Erythroblast (primary cell): Measurements from ENCODE around the gene LRMDA.

Experiments
- DNase-seq, 2 experiments: peaks; one replicate each; lab custom pipeline; 2025; lab: John Stamatoyannopoulos, UW
- GATA1 ChIP-seq: IDR thresholded peaks from 2 replicates; pipeline ENCODE4 v1.6.1; 2011; ENCODE audit warnings: low read depth, mild to moderate bottlenecking, control low read depth, low read length, moderate library complexity
- POLR2A ChIP-seq: IDR thresholded peaks from 2 replicates; pipeline ENCODE4 v1.6.1; 2011; ENCODE audit warnings: mild to moderate bottlenecking, low read length

LRMDA gene

DNA sequence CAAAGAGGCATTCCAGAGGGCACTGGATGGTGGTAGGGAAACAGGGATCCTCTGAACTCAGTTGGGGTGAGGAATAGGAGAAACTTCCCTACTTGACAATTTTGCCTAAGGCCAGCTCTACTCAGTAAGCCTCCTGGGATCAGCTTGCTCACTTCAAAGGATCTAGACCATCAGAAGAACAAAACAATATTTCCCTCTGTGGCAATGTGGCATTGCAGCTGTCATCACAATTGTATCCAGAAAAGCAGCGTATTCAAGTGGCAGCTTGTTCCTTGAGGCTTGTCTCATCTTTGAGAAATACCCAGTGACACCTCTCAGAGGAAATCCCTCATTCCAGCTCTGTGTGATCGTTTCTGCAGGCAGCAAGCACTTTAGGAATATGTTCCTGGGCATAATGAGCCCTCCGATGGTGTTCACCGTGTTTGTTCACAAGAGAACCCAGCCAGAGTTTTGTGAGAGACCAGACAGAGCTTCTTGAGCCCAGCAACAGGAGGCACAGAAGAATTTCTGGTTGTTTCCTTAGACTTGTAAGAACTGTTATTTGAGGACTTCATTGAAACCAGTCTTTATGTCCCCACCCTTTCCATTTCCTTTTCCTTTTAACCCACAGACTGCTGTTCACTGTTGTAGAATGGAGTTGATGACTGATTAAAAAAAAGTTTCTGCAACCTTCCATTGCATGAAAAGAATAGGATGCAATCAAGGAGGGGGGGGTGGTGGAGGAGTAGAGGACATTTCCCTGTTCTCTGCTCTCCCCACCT, 747.3 kb downstream of the LRMDA start:
- no peak for DNase-seq
- TF ChIP-seq POLR2A (no peak), GATA1 (no peak)

DNA sequence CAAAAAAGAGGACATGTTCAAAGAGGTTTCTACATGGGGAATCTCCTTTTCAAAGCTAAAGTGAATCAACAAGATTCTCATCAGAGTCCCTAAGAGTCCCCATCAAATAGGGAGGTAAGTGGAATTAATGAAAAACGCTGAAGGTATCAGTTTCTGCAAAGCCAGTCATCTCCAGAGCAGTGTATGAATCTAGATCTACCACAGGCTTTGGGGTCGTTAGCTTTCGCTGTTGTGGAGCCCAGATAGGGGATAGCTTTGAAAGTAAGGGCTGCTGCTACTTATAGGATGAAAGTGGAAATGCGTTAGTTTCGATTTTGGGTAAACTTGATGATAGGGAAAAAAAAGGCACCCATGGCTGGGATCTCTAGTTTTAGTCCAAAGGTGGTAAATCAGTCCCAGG, 748.4 kb downstream of the LRMDA start:
- no peak for TF ChIP-seq POLR2A
- TF ChIP-seq GATA1, result no peak

DNA sequence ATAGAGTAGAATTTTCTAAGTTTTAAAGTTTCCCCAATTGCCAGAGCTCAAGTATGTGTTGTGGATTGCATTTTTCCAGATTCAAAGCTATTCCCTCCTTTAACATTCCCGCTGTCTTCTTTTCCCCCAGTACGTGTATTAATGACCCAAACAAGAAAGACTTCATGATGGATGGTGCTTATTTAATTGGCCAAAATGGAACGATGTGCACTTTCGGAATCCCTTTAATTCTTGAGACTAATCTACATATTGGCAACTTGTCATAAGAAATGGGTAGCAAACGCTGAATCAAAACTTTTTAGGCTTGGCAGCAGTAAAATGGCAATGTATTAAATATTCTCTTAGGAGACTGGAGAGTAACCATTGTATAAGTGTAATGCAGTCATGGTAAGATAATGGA, 753.2 kb downstream of the LRMDA start:
- no peak for DNase-seq
- TF ChIP-seq POLR2A (no peak), GATA1 (no peak)

More for the DNA sequence above, 748.4 kb downstream of the LRMDA start:
- DNase-seq, result no peak

DNA sequence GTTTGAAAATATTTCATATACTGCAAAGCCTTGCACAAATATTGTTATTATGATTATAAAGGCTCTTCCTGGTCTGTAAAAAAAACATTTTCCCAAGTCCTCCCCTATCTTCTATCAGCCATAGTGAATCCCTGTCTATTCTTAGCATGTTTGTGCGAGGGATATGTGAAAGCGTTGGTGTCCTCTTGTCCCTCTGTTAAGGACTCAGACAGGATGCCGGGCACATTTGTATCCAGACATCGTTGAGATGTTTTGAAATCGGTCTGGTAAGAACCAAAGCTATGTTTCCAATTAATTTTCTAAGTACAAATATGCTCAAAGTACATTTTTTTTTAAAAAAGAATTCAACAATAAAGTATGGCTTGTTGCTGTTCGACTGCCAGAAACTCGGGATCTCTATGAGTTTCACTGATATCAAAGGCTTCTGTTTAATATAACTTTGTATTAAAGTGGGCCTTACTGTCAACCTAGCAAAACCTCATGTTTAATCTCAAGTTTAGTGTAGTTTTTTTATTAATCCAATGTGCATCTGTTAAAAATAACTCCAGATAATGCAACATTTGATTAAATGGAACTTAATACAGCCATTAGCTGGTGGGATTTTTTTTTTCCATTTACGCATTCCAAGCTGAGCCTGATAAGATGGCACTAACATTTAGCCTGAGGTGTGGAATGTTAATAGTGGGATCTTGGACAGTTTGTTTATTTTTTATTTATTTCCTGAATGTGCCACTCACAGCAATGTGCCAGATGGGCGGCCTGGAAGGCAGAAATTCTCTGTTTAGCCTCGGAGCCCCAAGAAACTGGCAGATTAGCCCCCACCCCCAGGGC, 754.3 kb downstream of the LRMDA start:
- TF ChIP-seq GATA1, result no peak
- TF ChIP-seq POLR2A, result no peak
- no peak for DNase-seq

DNA sequence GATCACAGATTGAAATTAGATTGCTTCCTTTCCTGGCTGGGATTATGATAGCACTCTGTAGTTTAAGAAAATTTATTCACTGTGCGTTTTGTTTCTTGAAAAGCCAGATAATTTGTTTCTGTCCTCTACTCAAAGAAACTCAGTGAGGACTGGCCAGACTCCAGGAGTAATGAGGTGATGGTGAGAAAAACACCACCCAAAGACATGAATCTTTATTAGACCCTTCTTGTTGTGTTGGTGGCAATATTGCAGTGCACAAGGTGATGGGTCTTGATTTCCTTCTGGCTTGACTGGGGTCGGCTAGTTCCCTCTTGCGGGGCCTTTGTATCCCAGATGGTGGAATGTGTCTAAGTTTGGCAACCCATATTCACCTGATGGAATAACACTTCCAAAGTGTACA, 756.8 kb downstream of the LRMDA start:
- DNase-seq, result no peak
- TF ChIP-seq GATA1 (no peak), POLR2A (no peak)

DNA sequence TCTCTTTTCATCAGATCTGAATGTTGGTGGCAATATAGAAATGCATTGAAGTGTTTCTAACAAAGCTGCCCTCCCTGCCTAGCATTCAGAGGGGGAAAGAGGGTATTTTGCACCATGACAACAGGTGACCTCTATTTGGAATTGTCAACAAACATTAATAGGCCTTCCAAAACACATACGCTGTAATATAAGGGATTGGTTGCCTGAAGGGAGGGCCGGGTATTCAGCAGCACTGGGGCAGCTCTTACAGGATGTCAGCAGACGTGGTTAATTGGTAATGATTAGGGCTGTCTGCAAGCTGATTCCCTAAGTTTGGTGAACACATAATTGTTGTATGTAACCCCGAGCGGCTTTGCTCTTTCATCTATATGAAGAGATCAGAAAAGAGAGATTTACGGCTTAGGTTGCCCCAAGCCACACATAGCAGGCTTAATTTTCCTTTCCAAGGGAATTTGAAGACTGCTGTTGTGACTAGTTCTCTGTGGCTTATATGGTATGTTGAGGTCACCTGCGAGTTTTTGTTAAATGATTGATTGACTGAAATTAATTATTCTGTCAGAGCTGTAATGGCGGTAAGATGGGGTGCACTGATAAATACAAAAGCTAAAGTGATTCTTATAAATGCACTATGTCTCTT, 759.3 kb downstream of the LRMDA start:
- no peak for TF ChIP-seq POLR2A
- no peak for TF ChIP-seq GATA1
- no peak for DNase-seq

DNA sequence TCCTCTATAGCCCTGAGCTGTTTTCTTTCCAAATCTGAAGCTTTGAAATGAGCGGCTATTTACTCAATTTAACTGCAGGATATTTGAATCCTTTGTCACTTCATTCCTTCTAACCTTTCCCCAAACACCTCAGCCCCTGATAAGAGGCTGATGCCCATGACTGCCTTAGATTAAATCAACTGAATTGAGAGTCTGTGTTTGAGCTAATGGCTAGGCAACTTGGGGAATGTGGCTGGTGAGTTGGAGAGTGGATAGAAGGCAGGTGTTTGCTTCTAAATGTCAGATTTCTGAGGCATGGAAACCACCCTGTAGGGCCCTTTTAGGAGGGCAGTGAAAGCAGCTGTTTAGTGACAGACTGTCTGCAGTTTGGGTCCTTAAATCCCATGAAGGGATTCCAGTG, 759.9 kb downstream of the LRMDA start:
- TF ChIP-seq POLR2A (no peak), GATA1 (no peak)
- no peak for DNase-seq

DNA sequence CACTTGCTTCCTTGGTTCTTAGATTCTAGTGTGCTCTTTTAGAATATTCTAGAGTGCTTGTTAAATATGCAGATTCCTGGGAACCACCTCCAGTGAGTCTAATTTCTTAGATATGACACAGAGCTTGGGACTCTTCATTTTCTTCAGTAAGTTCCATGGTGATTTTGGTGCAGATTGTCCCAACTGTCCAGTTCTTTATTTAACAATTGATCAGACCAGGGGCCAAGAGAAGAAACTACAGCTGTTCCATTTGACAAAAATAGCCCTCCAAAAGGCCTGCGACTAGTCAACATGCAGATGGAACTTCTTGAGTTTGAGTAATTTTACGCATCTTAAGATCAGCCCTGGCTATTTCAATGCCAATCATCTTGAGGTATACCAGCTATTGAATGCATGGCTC, 760.7 kb downstream of the LRMDA start:
- no peak for TF ChIP-seq POLR2A
- no peak for TF ChIP-seq GATA1
- DNase-seq, result no peak

DNA sequence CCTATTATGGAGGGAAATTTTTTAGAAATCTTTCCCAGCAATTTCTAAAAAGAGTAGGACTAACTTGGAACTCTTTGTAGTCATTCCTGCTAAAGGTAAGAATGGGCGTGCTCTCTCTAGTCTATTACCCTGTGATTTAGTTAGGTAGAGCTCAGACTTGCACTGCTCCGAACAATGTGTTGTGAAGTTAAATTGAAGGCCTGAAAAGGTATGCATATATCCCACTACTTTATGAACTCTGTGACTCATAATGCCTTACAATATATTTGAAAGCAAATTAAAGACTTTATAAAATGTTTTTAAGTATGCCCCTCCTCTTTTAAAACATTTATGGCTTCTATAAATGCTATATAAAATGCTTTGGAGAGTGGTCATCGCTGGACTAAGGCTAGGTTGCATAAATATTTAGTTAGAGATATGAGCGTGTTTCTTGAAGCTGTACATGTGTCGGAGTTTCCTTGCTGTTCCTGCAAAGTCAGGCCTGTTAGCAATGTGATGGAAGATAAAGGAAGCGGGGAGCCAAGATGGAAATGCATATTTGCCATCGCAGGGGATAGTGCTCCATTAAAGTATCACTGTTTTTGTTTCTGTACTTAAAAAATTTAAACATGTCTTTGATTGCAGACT, 761.4 kb downstream of the LRMDA start:
- TF ChIP-seq POLR2A (no peak), GATA1 (no peak)
- DNase-seq, result no peak

DNA sequence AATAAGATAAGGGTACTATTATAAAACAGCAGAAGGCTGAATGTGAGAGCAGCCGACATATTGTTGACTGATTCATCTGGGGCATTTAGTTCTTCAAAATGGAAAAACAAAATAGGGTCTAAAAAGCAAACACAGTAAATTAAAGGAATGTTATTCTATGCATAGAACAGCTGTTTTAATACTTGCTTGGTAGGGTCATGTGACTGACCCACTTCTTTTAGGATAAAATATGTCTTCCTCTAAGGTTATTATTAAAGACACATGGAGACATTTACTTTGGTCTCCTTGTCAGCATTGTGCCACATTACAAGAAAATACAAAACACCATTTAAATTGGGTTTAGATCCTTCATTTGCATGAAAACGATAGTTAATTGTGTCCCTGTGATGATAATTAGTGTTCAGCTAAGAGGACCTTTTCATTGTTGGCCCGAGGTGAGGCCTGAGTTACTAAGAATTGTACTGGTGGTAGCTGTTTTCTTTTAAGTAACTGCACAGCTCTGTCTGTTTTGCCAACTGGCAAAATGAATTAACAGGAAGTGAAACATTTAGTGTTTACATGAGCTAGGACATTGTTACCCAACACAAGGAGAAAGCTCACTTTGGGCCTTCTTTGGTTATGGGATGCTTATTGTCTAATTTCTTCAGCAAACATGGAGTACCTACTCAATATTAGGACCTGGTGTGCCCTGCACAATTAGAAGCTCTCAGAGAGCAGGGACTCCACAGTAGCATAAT, 764.4 kb downstream of the LRMDA start:
- DNase-seq, result no peak
- TF ChIP-seq GATA1 (no peak), POLR2A (no peak)

DNA sequence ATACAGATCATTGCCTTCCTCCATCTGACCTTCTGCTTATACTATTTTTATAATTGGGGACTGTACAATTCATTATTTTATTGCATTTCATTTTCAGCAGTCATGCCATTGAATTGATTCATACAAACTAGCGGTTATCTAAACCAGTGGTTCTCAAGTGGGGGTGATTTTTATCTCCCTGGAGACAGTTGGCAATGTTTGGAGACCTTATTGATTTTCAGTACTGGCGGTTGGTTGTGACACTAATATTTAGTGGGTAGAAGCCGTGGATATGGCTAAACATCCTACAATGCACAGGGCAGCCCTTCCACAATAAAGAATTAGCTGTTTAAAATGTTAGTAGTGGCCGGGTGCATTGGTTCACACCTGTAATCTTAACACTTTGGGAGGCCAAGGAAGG, 765.9 kb downstream of the LRMDA start:
- TF ChIP-seq GATA1 (no peak), POLR2A (no peak)
- no peak for DNase-seq

DNA sequence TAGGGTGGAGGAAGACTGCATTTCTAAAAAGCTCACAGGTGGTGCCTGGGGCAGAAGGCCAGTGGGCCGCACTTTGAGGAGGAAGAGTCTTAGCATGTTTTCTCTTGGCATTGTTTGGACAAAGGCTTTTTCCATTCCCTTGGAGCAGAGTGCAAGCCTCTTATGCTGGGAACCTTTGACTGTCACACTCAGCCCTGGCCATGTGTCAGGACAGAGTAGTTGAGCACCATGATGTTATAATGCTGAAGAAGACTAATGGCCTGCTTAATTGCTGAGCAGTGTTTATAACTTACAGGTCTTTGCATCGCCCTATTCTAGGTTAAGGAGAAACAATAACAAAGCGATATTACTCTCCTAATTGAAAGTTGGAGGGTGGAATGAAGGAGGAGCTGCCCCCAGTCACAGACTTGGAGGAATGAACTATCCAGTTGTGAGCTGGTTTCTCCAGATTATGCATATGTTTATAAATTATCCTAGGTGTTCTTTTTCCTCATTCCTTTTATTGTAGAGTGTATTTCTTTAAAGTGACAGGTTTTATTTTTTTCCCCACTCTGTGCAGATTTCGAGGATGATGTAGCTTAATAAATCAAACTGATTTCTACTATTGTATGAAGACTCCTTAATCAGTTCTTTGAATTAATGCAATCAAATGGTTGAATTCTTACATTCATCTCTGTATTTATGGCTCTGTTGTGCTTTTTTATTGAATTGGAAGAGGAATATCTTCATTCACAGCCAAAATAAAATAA, 767.0 kb downstream of the LRMDA start:
- no peak for DNase-seq
- TF ChIP-seq GATA1 (no peak), POLR2A (no peak)
